Stimulated activated CD8-positive, alpha-beta memory T cell treated with anti-CD3 and anti-CD28 coated beads, Interleukin-12 subunit alpha, Interleukin-12 subunit beta, amount 100 ng/mL, for 24 hours (primary cell): Measurements from ENCODE around the gene SUN5.

Experiments
- DNase-seq: peaks from one replicate; pipeline ENCODE4 v3.0.0-alpha.2; 2020; ENCODE audit errors: extremely low read depth

The SUN5 gene

GRCh38 chr20:32995802-32996201, 8.4 kb downstream of the SUN5 start:
- no peak for DNase-seq

DNA sequence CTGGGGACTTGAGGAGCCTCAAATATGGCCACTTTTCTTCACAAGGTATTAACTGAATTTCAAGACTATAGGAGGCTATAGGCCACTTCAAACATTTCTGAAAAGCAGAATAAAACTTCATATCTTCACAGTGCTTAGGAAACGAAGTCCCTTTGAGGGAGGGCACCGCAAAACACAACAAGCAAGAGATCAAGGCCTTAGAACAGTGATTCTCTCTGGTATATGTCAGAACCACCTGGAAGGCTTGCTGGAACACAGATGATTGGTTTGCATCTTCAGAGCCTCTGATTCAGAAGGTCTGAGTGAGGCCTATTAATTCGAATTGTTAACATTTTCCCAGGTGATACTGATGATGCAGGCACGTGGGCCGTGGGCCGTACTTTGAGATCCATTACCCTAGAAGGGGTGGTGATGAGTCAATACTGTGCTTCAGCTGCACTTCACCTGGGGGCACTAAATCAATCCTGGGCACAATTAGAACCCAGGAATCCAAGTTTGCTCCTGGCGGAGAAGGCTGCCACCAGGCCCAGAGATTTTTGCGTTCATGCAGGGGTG, 10.7 kb downstream of the SUN5 start:
- DNase-seq: no peak

GRCh38 chr20:32991792-32992641, 12.2 kb downstream of the SUN5 start:
- no peak for DNase-seq

- no peak for DNase-seq
These were observed 12.8 kb downstream of the SUN5 start for GRCh38 chr20:32991383-32991782.

DNA sequence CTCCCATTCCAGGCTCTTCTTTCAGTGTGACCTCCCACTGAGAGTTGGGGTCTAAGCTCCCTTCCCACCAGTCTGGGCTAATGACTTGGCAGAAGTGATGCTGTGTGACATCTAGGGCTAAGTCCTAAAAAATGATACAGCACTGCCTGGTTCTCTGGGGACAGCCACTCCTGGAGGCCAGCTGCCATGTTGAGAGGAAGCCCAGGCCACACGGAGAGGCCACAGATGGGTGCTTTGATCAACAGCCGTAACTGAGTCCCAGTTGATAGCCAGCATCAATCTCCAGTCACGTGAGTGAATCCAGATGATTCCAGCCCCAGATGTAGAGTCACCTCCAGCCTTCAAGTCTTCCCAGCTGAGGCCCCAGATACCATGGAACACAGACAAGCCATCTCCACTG, 13.8 kb downstream of the SUN5 start:
- no peak for DNase-seq

GRCh38 chr20:32989507-32990283, 14.5 kb downstream of the SUN5 start:
- DNase-seq: no peak

DNA sequence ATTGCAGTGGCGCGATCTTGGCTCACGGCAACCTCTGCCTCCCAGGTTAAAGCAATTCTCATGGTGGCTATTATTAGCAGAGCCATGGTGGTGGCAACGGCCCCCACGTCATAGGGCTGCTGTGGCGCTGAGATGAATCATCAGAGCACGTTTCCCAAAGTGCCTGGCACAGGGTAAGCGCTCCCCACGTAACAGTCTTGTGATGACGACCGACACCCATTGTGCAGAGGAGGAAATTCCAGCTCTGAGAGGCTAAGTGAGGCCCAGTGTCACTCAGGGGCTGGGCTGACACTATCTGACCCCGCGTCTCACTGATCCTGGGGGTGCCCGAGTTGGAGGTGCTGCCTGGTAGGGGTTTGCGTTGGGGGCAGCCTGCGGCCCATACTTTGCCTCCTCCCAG, 16.2 kb downstream of the SUN5 start:
- no peak for DNase-seq

- DNase-seq: no peak
These were observed 17.0 kb downstream of the SUN5 start for GRCh38 chr20:32987044-32987825.

DNA sequence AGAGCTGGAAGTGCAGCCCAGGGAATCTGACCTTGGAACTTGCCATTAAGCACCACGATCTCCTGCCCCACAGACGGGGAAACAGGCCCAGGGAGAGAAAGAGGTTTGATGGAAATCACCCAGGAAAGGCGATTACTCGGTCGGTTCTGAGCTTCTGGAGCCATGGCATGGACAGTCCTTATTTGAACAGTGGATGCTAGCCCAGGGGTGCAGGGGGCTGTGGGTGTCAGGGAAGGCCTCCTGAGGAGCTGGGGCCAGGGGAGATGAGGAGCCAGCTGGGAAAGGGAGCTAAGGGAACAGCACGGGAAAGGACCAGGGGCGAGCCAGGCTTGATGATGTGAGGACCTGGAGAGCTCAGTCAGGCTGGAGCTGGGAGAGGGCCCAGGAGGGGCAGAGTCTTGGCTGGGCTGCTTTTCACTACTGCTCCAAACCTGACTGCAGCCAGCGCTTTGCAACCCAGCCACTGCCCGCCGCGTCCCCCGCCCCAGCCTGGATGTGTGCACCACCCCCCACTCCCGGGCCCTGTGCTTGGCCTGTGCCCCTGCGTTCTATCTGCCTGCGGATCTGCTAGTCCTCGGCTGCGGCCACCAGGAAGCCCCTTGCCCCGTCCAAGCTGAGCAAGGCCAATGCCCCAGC, 17.8 kb downstream of the SUN5 start:
- no peak for DNase-seq

DNA sequence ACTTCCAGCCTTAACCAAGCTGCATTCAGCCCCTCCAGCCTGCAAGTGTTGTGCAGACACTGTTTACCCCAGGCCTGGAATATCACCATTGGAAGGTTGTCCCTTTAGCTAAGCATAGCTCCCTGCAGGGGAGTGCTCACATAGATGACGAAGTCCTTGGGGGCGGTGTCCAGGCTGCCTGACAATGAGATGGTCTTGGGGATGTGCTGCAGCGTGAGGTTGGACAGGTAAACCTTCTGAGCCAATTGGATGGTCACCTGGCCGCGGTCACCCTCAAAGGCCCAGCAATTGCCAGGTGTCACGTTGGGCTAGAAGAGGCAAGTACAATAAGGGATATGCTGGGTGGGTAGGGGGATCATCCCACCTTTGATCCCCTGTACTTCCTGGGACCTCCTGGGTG, 18.6 kb downstream of the SUN5 start:
- DNase-seq: no peak

DNA sequence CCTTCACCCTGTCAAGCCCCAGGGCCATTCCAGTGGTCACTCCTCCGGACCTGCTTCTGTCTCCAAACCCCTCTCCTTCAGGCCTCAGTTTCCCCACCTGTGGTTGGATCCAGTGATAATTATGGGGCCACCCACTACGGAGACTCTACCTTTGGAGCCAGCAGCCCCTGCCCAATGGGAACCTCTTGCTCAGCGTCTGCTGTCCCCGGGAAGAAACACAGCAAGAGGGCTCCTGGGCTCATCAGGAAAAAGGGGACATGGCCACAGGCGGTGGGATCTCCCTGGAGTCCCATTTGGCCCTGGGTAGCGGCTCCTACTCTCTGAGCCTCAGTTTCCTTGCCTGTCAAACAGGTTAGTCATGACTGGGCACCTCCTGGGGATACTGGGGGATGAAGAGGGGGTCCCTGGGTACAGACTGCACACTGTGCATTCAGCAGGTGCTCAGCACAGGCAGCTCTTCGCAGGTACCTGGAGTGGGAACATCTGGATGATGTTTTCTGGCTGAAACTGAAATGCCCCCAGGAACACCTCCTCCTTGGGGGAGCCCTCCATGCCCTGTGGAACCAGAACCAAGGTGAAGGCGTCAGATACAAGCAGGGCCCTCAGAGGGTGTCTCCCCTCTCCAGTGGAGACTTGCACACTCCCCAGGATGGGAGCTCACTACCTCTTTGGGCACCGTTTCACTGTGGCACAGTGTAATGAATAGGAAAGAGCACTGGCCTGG, 19.4 kb downstream of the SUN5 start:
- no peak for DNase-seq

DNA sequence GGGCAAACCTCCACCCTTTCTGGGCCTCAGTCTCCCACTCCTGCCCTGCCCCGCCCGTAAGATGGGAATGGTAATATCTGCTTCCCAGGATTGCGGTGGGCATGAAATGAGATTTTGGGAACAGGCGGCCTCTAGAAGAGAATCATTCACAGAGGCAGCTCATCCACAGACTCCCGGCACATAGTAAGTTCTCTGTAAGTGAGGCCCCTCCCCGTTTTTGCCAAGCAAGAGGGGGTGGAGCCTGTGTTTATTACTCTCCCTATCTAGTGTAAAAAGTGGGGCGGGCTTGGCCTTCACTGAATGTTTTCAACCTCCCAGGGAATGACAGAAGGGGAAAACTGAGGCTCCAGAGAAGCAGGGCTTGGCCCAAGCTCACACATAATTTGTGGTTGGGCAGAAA, 20.0 kb downstream of the SUN5 start:
- DNase-seq: no peak

- no peak for DNase-seq
These were observed 20.6 kb downstream of the SUN5 start for GRCh38 chr20:32983459-32984112.

DNA sequence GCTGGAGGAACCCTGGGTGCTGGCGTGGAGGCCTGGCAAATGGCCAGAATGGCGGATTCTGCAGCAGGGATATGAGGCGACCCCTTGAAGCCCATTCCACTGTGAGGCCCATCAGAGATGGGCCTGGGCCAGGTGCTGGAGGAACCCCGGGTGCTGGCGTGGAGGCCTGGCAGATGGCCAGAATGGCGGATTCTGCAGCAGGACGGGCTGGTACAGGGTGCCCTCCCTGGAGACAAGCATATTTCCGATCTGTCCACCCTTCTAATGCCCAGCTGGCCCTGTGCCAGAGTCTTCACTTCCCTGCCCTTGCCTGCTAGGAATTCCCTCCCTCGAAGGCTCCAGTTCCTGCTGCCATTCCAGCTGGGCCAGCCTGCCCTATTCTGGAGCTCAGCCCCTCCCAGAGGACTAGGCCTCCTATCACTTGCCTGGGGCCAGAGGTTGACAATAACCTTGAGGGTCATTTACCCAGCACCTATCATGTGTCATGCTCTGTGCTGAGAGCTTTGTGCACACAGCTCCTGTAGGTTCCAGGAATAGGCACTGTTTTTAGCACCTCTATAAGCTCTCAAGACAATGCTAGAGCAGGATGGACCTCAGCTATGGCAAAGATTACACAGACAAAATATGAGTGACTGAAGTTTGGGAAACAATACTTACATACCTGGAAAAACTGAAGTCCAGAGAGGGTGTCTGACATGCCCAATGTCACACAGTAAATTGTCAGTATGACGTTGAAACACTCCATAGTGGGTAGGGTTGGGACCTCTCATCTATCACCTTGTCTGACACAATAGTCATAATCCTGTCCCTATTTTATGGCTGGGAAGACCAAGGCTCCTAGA, 21.4 kb downstream of the SUN5 start:
- DNase-seq: no peak

DNA sequence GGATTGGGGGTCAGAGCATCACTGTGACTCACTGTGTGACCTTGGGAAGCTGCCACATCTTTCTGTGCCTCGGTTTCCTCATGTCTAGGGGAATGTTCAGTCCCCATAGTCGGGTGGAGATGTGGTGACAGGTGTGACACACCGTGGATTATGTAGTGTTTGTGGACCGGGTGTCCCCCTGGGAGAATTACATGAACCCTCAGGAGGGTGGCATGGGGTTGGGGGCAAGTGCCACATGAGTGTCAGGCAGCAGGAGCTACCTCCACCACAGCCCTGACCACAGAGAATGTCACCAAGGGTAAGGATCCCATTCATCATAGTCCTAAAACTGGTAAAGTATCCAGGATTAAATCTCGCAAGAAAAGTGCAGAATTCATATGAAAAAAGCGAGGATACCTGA, 23.2 kb downstream of the SUN5 start:
- no peak for DNase-seq

- no peak for DNase-seq
These were observed 23.9 kb downstream of the SUN5 start for GRCh38 chr20:32980131-32980941.

- DNase-seq: no peak
These were observed 24.8 kb downstream of the SUN5 start for GRCh38 chr20:32979201-32979998.

GRCh38 chr20:32978009-32978335, 26.3 kb downstream of the SUN5 start:
- no peak for DNase-seq
